ENCODE measurements around the gene RRP7A. TPM values are rescaled to one million over a fixed set of nuclear protein-coding genes. Genes with fewer than 3 reads are reported as not detected.

The RRP7A gene
- total RNA-seq, 1 experiment from 2014 or later: 50.8 TPM

DNA sequence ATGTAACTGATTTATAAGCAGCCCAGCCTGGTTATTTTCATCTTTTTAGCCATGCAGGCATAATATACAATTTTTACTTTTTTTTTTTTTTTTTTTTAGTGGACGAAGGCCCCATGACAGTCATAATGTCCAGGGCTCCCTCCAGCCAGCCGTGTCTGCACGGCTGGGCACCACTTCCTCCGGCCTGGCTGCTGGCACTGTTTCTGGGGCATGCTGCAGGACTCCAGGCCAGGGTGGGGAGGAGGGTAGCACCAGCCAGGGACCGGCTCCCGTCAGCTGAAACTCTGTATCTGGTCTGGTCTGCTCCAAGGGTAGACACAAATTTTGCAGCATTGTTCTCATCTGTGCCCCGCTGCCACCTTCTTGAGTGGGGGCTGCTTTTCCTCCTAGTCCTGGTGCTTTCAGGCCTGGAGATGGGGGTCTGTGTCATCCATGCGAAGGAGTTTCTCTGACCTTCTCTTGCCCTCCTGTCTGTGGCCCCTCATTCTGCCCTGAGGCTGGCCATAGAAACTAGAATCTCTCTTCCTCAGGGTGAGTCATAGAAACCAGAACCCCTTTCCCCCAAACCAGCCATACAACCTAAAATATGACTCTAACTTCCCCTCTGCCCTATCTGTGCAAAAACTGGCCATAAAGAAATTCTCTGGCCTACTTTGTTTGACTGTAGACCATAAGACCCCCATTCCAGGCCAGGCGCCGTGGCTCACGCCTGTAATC, 9.2 kb upstream of the RRP7A start:
- RAD21 ChIA-PET (ENCODE audit: low non-redundant PET in 1 of 2, low total read pairs in 2 of 2, uncharacterized antibody in 2 of 2, unreplicated experiment in 2 of 2): no interaction called here
- H3K9ac ChIP-seq (ENCODE audit: low read length): no peak overlapping the region
- no peak overlapping the region for H3K4me2 ChIP-seq (ENCODE audit: low read length)
- H3K27ac ChIP-seq (ENCODE audit: low read depth, low read length): no peak overlapping the region
- no peaks in the 10 kb centered on the region for H3K79me2 ChIP-seq (ENCODE audit: insufficient read depth, low read length)
- H3K36me3 ChIP-seq (ENCODE audit: control insufficient read depth in 1 of 2, insufficient read depth in 2 of 2, low read length in 2 of 2): no peaks in the 10 kb centered on the region
- POLR2A ChIA-PET: no interaction called here
- no TSS peak for BruUV-seq (replicated peaks)
- H2AFZ ChIP-seq (ENCODE audit: low read depth, low read length, poor library complexity, severe bottlenecking): no peak overlapping the region
- H3K27me3 ChIP-seq (ENCODE audit: insufficient read depth, low read length): no peaks in the 10 kb centered on the region
- no peaks in the 10 kb centered on the region; a peak in 1 of 4 replicates for H3K4me1 ChIP-seq (ENCODE audit: control insufficient read depth in 1 of 2, insufficient read depth in 2 of 2, low read length in 2 of 2)
- no peak for TF ChIP-seq EGR1 (IDR thresholded peaks at IDR 0.05; ENCODE audit: low read depth)
- no peak for TF ChIP-seq ZFX (IDR thresholded peaks at IDR 0.05)
- no peak for TF ChIP-seq SRF (IDR thresholded peaks at IDR 0.05; ENCODE audit: low read depth)
- no peak for TF ChIP-seq SP1 (IDR thresholded peaks at IDR 0.05; ENCODE audit: low read depth)
- no peak for TF ChIP-seq FOSL1 (IDR thresholded peaks at IDR 0.05; ENCODE audit: low read depth)
- TF ChIP-seq, protein P1, sequence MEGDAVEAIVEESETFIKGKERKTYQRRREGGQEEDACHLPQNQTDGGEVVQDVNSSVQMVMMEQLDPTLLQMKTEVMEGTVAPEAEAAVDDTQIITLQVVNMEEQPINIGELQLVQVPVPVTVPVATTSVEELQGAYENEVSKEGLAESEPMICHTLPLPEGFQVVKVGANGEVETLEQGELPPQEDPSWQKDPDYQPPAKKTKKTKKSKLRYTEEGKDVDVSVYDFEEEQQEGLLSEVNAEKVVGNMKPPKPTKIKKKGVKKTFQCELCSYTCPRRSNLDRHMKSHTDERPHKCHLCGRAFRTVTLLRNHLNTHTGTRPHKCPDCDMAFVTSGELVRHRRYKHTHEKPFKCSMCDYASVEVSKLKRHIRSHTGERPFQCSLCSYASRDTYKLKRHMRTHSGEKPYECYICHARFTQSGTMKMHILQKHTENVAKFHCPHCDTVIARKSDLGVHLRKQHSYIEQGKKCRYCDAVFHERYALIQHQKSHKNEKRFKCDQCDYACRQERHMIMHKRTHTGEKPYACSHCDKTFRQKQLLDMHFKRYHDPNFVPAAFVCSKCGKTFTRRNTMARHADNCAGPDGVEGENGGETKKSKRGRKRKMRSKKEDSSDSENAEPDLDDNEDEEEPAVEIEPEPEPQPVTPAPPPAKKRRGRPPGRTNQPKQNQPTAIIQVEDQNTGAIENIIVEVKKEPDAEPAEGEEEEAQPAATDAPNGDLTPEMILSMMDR (IDR thresholded peaks at IDR 0.05 in 2 of 3, conservative IDR thresholded peaks at IDR 0.05 in 1 of 3; ENCODE audit: borderline replicate concordance in 1 of 3, insufficient read depth in 1 of 3, low read depth in 2 of 3, low read length in 2 of 3): no peak
- TF ChIP-seq, protein P2, sequence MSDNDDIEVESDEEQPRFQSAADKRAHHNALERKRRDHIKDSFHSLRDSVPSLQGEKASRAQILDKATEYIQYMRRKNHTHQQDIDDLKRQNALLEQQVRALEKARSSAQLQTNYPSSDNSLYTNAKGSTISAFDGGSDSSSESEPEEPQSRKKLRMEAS (IDR thresholded peaks at IDR 0.05): no peak
- no peak for TF ChIP-seq JUND (IDR thresholded peaks at IDR 0.05)
- ATAC-seq (no peak), DNase-seq (ENCODE audit: low read depth, low spot score) (no peak)
- no peak overlapping the region for H3K4me3 ChIP-seq (replicated peaks in 1 of 2; ENCODE audit: low read depth in 1 of 2, low read length in 2 of 2)
- no peaks in the 10 kb centered on the region for H4K20me1 ChIP-seq (ENCODE audit: insufficient read depth)
- intact Hi-C loops (cut with micrococcal nuclease): no loop called here
- no peaks in the 10 kb centered on the region for H3K9me2 ChIP-seq (ENCODE audit: insufficient read depth)
- H3K9me3 ChIP-seq (ENCODE audit: control insufficient read depth in 1 of 2, insufficient read depth in 1 of 2, low read depth in 1 of 2, low read length in 2 of 2): no peaks in the 10 kb centered on the region
- CTCF ChIA-PET: no interaction called here

DNA sequence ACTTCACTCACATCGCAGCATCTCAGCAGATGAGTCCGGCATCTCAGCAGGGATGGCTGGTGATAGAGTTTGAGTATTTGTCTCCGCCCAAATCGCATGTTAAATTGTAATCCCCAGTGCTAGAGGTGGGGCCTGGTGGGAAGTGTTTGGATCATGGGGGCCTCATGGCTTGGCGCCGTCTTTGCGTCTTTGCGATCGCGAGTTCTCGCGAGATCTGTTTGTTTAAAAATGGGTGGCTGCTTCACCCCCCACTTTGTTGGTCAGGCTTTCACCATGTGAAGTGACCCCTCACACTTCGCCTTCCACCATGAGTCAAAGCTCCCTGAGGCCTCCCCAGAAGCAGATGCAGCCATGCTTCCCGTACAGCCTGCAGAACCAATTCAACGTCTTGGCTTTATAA, 3.0 kb upstream of the RRP7A start:
- TF ChIP-seq CEBPB (IDR thresholded peaks at IDR 0.05; ENCODE audit: low read depth) (no peak), YY1 (IDR thresholded peaks at IDR 0.05; ENCODE audit: extremely low read depth, insufficient replicate concordance, low read depth, low read length) (no peak), FOSL1 (IDR thresholded peaks at IDR 0.05; ENCODE audit: low read depth) (no peak), EGR1 (IDR thresholded peaks at IDR 0.05; ENCODE audit: low read depth) (no peak), SRF (IDR thresholded peaks at IDR 0.05; ENCODE audit: low read depth) (no peak), RAD21 (IDR thresholded peaks at IDR 0.05; ENCODE audit: low read depth) (no peak), ZFX (IDR thresholded peaks at IDR 0.05) (no peak), EZH2phosphoT487 (IDR thresholded peaks at IDR 0.05; ENCODE audit: borderline replicate concordance) (no peak), POLR2AphosphoS5 (IDR thresholded peaks at IDR 0.05; ENCODE audit: low read depth, low read length) (no peak), SIN3A (IDR thresholded peaks at IDR 0.05; ENCODE audit: low read depth) (no peak), EZH2 (IDR thresholded peaks at IDR 0.05) (no peak), JUND (IDR thresholded peaks at IDR 0.05) (no peak)
- TF ChIP-seq, protein P3, sequence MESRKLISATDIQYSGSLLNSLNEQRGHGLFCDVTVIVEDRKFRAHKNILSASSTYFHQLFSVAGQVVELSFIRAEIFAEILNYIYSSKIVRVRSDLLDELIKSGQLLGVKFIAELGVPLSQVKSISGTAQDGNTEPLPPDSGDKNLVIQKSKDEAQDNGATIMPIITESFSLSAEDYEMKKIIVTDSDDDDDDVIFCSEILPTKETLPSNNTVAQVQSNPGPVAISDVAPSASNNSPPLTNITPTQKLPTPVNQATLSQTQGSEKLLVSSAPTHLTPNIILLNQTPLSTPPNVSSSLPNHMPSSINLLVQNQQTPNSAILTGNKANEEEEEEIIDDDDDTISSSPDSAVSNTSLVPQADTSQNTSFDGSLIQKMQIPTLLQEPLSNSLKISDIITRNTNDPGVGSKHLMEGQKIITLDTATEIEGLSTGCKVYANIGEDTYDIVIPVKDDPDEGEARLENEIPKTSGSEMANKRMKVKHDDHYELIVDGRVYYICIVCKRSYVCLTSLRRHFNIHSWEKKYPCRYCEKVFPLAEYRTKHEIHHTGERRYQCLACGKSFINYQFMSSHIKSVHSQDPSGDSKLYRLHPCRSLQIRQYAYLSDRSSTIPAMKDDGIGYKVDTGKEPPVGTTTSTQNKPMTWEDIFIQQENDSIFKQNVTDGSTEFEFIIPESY (IDR thresholded peaks at IDR 0.05; ENCODE audit: extremely low read depth, insufficient replicate concordance, low read length): no peak
- TF ChIP-seq, protein P4, sequence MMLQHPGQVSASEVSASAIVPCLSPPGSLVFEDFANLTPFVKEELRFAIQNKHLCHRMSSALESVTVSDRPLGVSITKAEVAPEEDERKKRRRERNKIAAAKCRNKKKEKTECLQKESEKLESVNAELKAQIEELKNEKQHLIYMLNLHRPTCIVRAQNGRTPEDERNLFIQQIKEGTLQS (IDR thresholded peaks at IDR 0.05): no peak
- no peak overlapping the region for H3K9ac ChIP-seq (ENCODE audit: low read length)
- H3K9me3 ChIP-seq (ENCODE audit: control insufficient read depth in 1 of 2, insufficient read depth in 1 of 2, low read depth in 1 of 2, low read length in 2 of 2): no peaks in the 10 kb centered on the region
- DNase-seq (ENCODE audit: low read depth, low spot score): no peak
- POLR2A ChIA-PET: no interaction called here
- H3K27ac ChIP-seq (ENCODE audit: low read depth, low read length): no peak overlapping the region
- RAD21 ChIA-PET (ENCODE audit: low non-redundant PET in 1 of 2, low total read pairs in 2 of 2, uncharacterized antibody in 2 of 2, unreplicated experiment in 2 of 2): no interaction called here
- CTCF ChIA-PET: no interaction called here
- BruUV-seq (replicated peaks): no TSS peak
- no peak overlapping the region for H2AFZ ChIP-seq (ENCODE audit: low read depth, low read length, poor library complexity, severe bottlenecking)
- H3K4me2 ChIP-seq (ENCODE audit: low read length): no peak overlapping the region
- no peaks in the 10 kb centered on the region; a peak in 2 of 4 replicates for H3K36me3 ChIP-seq (ENCODE audit: control insufficient read depth in 1 of 2, insufficient read depth in 2 of 2, low read length in 2 of 2)
- no peaks in the 10 kb centered on the region for H3K9me2 ChIP-seq (ENCODE audit: insufficient read depth)
- no peaks in the 10 kb centered on the region for H3K27me3 ChIP-seq (ENCODE audit: insufficient read depth, low read length)
- no peak overlapping the region for H3K4me3 ChIP-seq (replicated peaks in 1 of 2; ENCODE audit: low read depth in 1 of 2, low read length in 2 of 2)
- H3K79me2 ChIP-seq (ENCODE audit: insufficient read depth, low read length): peaks cover 19% of the 10 kb centered on the region
- no peaks in the 10 kb centered on the region for H4K20me1 ChIP-seq (ENCODE audit: insufficient read depth)
- H3K4me1 ChIP-seq (ENCODE audit: control insufficient read depth in 1 of 2, insufficient read depth in 2 of 2, low read length in 2 of 2): peaks cover 7 to 17% of the 10 kb centered on the region in 2 experiments
- intact Hi-C loops (cut with micrococcal nuclease): no loop called here
- no peak for ATAC-seq

All from HCT116 (cell line).